HG02798 (cell line): ENCODE measurements around the gene UGT2A3.

Experiments
- ATAC-seq: cut with Tn5 transposase; IDR thresholded peaks from one replicate; pipeline ENCODE4 v1.9.1; 2021; ENCODE audit warnings: mild to moderate bottlenecking; ENCODE audit not compliant: unreplicated experiment, poor library complexity

UGT2A3 gene

GRCh38 chr4:68921051-68921450 is 30.6 kb downstream of the UGT2A3 start:
- ATAC-seq, result no peak

GRCh38 chr4:68917016-68917415 is 34.6 kb downstream of the UGT2A3 start:
- no peak for ATAC-seq

- no peak for ATAC-seq
Measured at GRCh38 chr4:68912807-68913206, 38.8 kb downstream of the UGT2A3 start.

- ATAC-seq, result no peak
Measured at GRCh38 chr4:68909385-68909784, 42.2 kb downstream of the UGT2A3 start.

GRCh38 chr4:68907788-68908700 is 43.6 kb downstream of the UGT2A3 start:
- ATAC-seq, result no peak

- ATAC-seq, result no peak
Measured at GRCh38 chr4:68907245-68907644, 44.4 kb downstream of the UGT2A3 start.

GRCh38 chr4:68906780-68907137 is 44.8 kb downstream of the UGT2A3 start:
- no peak for ATAC-seq

GRCh38 chr4:68905939-68906779 is 45.4 kb downstream of the UGT2A3 start:
- ATAC-seq, result no peak

GRCh38 chr4:68905598-68905938 is 46.0 kb downstream of the UGT2A3 start:
- ATAC-seq, result no peak

GRCh38 chr4:68904786-68905185 is 46.8 kb downstream of the UGT2A3 start:
- peak; percentile 70 for ATAC-seq

GRCh38 chr4:68896749-68897148 is 54.9 kb downstream of the UGT2A3 start:
- ATAC-seq, result no peak

GRCh38 chr4:68895561-68896198 is 55.9 kb downstream of the UGT2A3 start:
- no peak for ATAC-seq

- ATAC-seq, result no peak
Measured at GRCh38 chr4:68892861-68893260, 58.7 kb downstream of the UGT2A3 start.

GRCh38 chr4:68891678-68892077 is 59.9 kb downstream of the UGT2A3 start:
- ATAC-seq, result no peak

- no peak for ATAC-seq
Measured at GRCh38 chr4:68885545-68885944, 66.1 kb downstream of the UGT2A3 start.

- ATAC-seq, result no peak
Measured at GRCh38 chr4:68883870-68884269, 67.7 kb downstream of the UGT2A3 start.
